Activated CD4-positive, alpha-beta T cell treated with anti-CD3 and anti-CD28 coated beads for 4 hours (primary cell): Measurements from ENCODE around the gene CETP.
"Not testable (repeated sequence)": the region's sequence is repeated elsewhere in the genome, so short reads cannot be mapped to it uniquely, and the experiment has no call there.

ENCODE experiments used
- DNase-seq, 2 donors: peaks; one replicate each; pipeline ENCODE4 v3.0.0-alpha.2; 2020

The CETP gene

GRCh38 chr16:57000271-57001025 is 38.7 kb downstream of the CETP start:
- peak; percentile 52 to 58 for DNase-seq

DNA sequence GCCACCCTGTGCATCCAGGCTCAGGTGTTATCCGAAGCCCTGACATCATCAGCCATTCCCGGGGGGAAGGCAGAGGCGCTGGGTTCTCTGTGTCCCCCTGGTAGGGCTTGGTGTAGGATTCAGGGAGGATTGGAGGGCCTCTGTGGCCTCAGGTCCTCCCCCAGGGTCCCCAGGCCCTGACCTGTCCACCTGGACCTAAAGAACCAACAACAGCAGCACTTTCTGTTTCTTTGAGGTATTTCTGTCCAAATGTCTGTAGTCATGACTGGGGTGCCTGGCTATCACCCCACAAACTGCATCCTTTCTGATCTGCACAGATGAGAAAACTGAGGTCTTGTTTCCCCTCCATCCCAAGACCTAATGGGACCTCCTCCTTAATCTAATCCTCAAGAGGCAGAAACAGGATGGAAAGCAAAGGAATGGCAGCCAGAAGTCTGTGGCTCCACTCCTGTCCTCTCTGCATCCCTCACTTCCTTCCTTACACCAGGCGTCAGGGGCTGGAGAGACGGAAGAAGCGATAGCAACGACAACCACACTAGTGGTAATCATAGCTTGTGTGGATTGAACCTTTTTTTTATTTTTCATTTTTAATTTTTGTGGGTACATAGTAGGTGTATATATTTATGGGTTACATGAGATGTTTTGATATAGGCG is 39.4 kb downstream of the CETP start:
- no peak for DNase-seq

GRCh38 chr16:57003439-57004386 is 42.0 kb downstream of the CETP start:
- DNase-seq, result no peak

GRCh38 chr16:57004387-57005250 is 42.9 kb downstream of the CETP start:
- DNase-seq, result no peak

GRCh38 chr16:57005597-57005996 is 43.8 kb downstream of the CETP start:
- DNase-seq, result not testable (repeated sequence)

DNA sequence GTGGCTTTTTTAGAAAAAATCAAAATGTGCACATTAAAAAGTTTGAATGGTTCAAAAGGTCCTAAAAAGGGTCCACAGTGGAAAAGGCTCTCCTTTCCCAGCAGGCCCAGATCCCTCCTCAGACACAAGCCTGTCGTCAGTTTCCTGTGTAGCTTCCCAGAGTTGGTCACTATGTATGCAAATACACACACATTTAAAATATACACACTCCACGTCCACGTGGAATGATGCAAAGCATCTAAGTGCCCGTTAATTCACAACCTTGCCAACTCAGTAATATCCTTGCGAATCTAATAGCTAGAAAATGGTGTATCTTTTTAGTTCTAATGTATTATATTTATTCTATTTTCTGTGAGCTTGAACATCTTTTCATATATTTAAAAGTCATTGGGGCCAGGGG is 45.3 kb downstream of the CETP start:
- DNase-seq, result no peak

DNA sequence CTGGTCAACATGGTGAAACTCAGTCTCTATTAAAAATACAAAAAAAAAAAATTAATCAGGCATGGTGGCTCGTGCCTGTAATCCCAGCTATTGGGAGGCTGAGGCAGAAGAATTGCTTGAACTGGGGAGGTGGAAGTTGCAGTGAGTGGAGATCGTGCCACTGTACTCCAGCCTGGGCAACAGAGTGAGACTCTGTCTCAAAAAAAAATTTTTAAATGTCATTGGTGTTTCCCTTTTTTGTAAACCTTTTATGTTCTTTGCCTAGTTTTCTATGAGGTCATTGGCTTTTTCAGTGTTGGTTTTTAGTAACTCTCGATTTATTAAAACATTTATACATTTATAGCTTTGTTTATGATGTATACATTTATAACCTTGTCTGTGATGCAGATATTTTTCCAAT is 45.8 kb downstream of the CETP start:
- DNase-seq, result no peak

DNA sequence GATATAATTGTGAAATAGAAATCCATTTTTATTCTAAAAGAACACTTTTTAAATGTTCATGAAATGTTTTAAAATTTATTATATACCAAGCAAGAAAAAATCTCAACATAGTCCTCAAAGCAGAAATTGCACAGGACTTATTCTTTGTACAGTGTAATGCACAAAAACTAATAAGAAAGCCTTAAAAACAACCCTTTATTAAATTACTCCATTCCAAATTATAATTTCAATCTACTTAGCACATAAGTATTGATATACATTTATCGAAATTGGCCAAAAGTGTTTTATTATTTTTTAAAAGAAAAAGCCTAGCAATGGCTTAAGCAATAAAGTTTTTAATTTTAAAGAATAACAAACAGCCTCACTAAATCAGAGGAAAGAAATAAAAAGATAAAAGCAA is 46.7 kb downstream of the CETP start:
- DNase-seq, result no peak

DNA sequence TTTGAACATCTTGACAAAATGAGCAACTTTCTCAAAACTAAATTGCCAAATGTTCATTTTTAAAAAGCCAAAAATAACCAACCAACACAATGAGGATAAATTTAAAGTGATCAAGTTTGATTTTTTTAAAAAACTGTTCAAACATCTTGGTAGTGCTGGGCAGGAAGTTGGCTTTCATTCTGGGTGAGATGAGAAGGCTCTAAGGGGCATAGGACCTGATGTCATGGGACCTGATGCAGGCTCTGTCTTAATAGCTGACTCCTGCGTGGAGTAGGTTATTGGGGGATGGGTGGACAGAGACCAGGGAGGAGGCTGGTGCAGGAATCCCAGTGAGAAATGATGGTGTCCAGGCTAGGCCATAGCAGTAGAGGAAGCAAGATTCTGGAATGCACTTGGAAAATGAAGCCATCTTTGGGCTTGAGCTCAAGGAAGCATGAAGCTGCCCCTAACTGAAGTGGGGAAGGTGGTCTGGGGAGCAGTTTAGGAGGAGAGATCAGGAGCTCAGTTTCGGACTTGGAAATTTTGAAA is 48.0 kb downstream of the CETP start:
- DNase-seq, result no peak

- no peak for DNase-seq
These were observed 50.6 kb downstream of the CETP start for GRCh38 chr16:57012353-57012752.

- no peak for DNase-seq
These were observed 51.5 kb downstream of the CETP start for GRCh38 chr16:57013229-57013628.

- no peak for DNase-seq
These were observed 52.2 kb downstream of the CETP start for GRCh38 chr16:57013902-57014301.

GRCh38 chr16:57016301-57016700 is 54.6 kb downstream of the CETP start:
- DNase-seq, result peak in 1 of 2 donors; percentile 36

DNA sequence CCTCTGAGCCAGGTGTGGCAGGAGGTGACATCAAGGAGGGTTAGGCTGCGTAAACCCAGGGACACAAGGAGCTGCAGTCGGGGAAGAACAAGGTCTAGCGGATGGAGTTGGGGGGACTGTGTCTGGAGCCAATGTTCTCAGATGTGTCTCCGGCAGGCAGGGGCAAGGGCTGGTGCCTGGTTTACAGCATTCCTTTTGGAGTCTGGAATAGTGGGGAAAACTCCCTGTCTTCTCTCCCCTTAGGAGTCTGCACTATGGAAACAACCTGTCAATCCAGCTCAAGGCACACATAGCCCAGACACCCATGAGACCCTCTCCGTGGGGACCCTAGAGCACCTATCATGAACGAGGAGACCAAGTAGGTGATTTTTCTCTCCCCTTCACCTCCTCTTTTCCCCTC is 55.1 kb downstream of the CETP start:
- DNase-seq, result no peak

DNA sequence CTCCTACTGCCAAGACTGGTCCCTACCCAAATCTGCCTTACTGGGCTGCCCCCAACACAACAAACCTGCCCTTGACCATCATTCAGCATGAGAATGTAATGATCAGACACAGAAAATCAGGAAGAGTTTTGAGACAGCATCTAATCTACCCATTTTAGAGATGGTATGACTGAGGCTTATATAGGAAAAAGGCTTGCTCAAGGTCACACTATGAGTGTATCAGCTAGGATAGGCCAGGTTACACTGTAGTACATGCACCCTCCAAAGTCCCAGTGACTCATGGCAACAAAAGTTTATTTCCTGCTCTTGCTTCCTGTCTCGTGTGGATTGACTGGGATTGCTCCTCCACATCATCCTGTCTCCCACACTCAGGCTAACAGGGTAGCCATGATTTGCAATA is 55.5 kb downstream of the CETP start:
- DNase-seq, result no peak

DNA sequence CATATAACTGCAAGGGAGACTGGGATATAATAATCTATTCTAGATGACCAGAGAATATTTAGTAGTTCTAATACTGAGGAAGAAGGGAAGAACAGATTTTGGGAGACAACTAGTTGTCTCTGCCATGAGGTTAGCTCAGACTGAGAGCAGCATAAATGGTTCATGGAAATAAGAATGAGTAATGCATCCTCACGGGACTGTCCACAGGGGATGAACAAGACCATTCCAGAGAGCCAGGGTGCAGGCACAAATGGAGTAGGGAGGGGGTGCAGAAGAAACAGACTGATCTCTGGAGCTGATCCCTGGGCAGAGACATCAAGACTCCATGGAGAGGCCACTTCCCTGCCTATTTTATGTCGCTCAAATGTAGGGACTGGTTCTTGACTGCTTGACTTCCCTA is 58.0 kb downstream of the CETP start:
- DNase-seq, result no peak

GRCh38 chr16:57020651-57021050 is 58.9 kb downstream of the CETP start:
- no peak for DNase-seq

DNA sequence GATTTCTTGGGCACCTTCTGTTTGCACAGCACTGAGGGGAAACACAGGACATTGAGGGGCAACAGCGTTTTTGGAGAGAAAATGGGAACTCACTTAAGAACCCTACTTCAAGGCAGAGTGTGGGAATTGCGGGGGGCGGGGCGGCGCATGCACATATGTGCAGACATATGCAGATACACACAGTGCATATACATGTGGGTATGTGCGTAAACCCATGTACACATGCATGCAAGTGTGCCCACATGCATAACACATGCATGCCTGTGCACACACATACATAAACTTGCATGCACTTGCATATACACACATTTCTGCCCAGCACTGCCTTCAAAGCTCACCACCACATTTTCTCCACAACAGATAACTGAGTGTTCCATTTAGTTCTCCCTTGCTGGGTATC is 60.0 kb downstream of the CETP start:
- DNase-seq, result no peak

GRCh38 chr16:57022445-57022844 is 60.7 kb downstream of the CETP start:
- no peak for DNase-seq

GRCh38 chr16:57023541-57024249 is 61.9 kb downstream of the CETP start:
- peak; percentile 70 to 76 for DNase-seq

DNA sequence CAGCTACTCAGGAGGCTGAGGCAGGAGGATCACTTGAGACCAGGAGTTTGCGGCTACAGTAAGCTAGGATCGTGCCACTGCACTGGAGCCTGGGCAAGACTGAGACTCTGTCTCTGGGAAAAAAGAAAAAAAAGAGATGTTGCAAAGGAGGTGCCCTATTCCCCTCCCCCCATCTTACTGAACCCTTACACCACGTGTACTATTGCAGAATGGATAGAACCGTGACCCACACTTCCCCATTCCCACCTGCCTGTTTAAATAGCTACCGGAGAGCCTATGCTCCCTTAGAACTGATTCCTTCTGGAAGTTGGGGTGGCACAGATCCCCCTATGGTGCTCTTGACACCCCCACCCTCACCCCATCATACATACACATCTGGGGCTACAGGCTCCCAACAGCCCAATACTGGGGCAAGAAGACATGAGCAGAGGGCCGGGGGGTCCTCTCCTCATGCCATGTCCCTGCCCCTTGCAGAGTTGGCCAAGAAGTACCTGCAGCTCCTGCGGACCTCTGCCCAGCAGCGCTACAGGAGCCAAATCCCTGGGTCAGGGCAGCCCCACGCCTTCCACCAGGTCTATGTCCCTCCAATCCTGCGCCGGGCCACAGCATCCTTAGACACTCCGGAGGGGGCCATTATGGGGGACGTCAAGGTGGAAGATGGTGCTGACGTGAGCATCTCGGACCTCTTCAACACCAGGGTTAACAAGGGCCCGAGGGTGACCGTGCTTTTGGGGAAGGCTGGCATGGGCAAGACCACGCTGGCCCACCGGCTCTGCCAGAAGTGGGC is 63.3 kb downstream of the CETP start:
- no peak for DNase-seq
